ENCODE measurements around the gene TAOK3. TPM values are rescaled to one million over a fixed set of nuclear protein-coding genes. Genes with fewer than 3 reads are reported as not detected.

Gene TAOK3
- total RNA-seq, 1 donor from 2014 or later, result 39.3 TPM

- no peaks in the 10 kb centered on the region for H3K36me3 ChIP-seq
- intact Hi-C loops (cut with DNase I), result no loop called here
- DNase-seq (ENCODE audit: low spot score in 2 of 2), result no peak
- H3K27me3 ChIP-seq, result no peaks in the 10 kb centered on the region
- H3K4me3 ChIP-seq, result peak overlapping the region in 1 of 2 donors; percentile 11
- peaks cover 0 to 2% of the 10 kb centered on the region in 2 donors for H3K4me1 ChIP-seq
- TF ChIP-seq CTCF (IDR thresholded peaks at IDR 0.05), result no peak
- H3K9me3 ChIP-seq, result no peaks in the 10 kb centered on the region
- H3K27ac ChIP-seq, result no peak overlapping the region
Observed at GRCh38 chr12:118358612-118359540, 13.8 kb downstream of the TAOK3 start.

GRCh38 chr12:118358008-118358359 lies 14.7 kb downstream of the TAOK3 start:
- no peaks in the 10 kb centered on the region for H3K27me3 ChIP-seq
- peak overlapping the region in 1 of 2 donors; percentile 11 for H3K4me3 ChIP-seq
- intact Hi-C loops (cut with DNase I), result no loop called here
- no peak overlapping the region for H3K27ac ChIP-seq
- H3K36me3 ChIP-seq, result no peaks in the 10 kb centered on the region
- TF ChIP-seq CTCF (IDR thresholded peaks at IDR 0.05), result no peak
- H3K9me3 ChIP-seq, result no peaks in the 10 kb centered on the region
- DNase-seq (ENCODE audit: low spot score in 2 of 2), result no peak
- peaks cover 0 to 2% of the 10 kb centered on the region in 2 donors for H3K4me1 ChIP-seq

- H3K36me3 ChIP-seq, result no peaks in the 10 kb centered on the region
- no peak for TF ChIP-seq CTCF (IDR thresholded peaks at IDR 0.05)
- no peak for DNase-seq (ENCODE audit: low spot score in 2 of 2)
- peak overlapping the region in 1 of 2 donors; percentile 11 for H3K4me3 ChIP-seq
- intact Hi-C loops (cut with DNase I), result no loop called here
- H3K9me3 ChIP-seq, result no peaks in the 10 kb centered on the region
- peaks cover 0 to 2% of the 10 kb centered on the region in 2 donors for H3K4me1 ChIP-seq
- H3K27ac ChIP-seq, result peak overlapping the region in 1 of 2 donors; percentile 36
- H3K27me3 ChIP-seq, result no peaks in the 10 kb centered on the region
Observed at GRCh38 chr12:118357257-118358007, 15.3 kb downstream of the TAOK3 start.

GRCh38 chr12:118356809-118357256 lies 15.9 kb downstream of the TAOK3 start:
- Histone ChIP-seq H3K9me3 (no peaks in the 10 kb centered on the region), H3K4me3 (no peak overlapping the region), H3K36me3 (no peaks in the 10 kb centered on the region), H3K27ac (peak overlapping the region in 1 of 2 donors; percentile 36), H3K4me1 (peaks cover 0 to 2% of the 10 kb centered on the region in 2 donors), H3K27me3 (no peaks in the 10 kb centered on the region)
- TF ChIP-seq CTCF (IDR thresholded peaks at IDR 0.05), result no peak
- intact Hi-C loops (cut with DNase I), result no loop called here
- DNase-seq (ENCODE audit: low spot score in 2 of 2), result no peak

- no peak for DNase-seq (ENCODE audit: low spot score in 2 of 2)
- no peaks in the 10 kb centered on the region for H3K36me3 ChIP-seq
- H3K9me3 ChIP-seq, result no peaks in the 10 kb centered on the region
- no peak overlapping the region for H3K27ac ChIP-seq
- no peaks in the 10 kb centered on the region for H3K27me3 ChIP-seq
- TF ChIP-seq CTCF (IDR thresholded peaks at IDR 0.05), result no peak
- no peak overlapping the region for H3K4me3 ChIP-seq
- peaks cover 0 to 2% of the 10 kb centered on the region in 2 donors for H3K4me1 ChIP-seq
- intact Hi-C loops (cut with DNase I), result no loop called here
Observed at GRCh38 chr12:118355843-118356242, 16.9 kb downstream of the TAOK3 start.

Data from ascending aorta (tissue), 2 donors.